Nephron progenitor cell (in vitro differentiated cells): ENCODE measurements around the gene PDZD2.
"Not testable (repeated sequence)": the region's sequence is repeated elsewhere in the genome, so short reads cannot be mapped to it uniquely, and the experiment has no call there.

Source experiments
- DNase-seq: peaks from one replicate; pipeline ENCODE4 v3.0.0; 2021
- H3K27ac Mint-ChIP-seq: 2 replicates; pipeline ENCODE4 v1.8.0; 2021; ENCODE audit warnings: mild to moderate bottlenecking, moderate library complexity, mixed read lengths
- H3K27me3 Mint-ChIP-seq: 2 replicates; pipeline ENCODE4 v1.8.0; 2021; ENCODE audit warnings: mild to moderate bottlenecking, low read depth, mixed read lengths; ENCODE audit not compliant: poor library complexity
- H3K36me3 Mint-ChIP-seq: 2 replicates; pipeline ENCODE4 v1.8.0; 2021; ENCODE audit warnings: low read depth, mixed read lengths
- H3K4me1 Mint-ChIP-seq: 2 replicates; pipeline ENCODE4 v1.8.0; 2021; ENCODE audit warnings: mixed read lengths
- H3K4me3 Mint-ChIP-seq: 2 replicates; pipeline ENCODE4 v1.8.0; 2021; ENCODE audit warnings: mild to moderate bottlenecking, moderate library complexity, mixed read lengths
- H3K9me3 Mint-ChIP-seq: 2 replicates; pipeline ENCODE4 v1.8.0; 2021; ENCODE audit warnings: mild to moderate bottlenecking, moderate library complexity, mixed read lengths
- CTCF ChIP-seq: fragments of 200-600 bp; sonication (generic); IDR thresholded peaks from 2 replicates; pipeline ENCODE4 v1.5.0; 2021; ENCODE audit warnings: antibody characterized with exemption

PDZD2 gene

GRCh38 chr5:31758803-31759425 lies 120.0 kb downstream of the PDZD2 start:
- Mint-ChIP-seq H3K4me1 (peaks cover 53% of the 10 kb centered on the region), H3K36me3 (no peaks in the 10 kb centered on the region), H3K27ac (peak overlapping the region; percentile 63), H3K9me3 (no peaks in the 10 kb centered on the region), H3K27me3 (peaks cover 14% of the 10 kb centered on the region), H3K4me3 (no peak overlapping the region)
- TF ChIP-seq CTCF: no peak
- DNase-seq: no peak

- Mint-ChIP-seq H3K9me3 (no peaks in the 10 kb centered on the region), H3K36me3 (no peaks in the 10 kb centered on the region)
- no peak for DNase-seq
These were observed 121.0 kb downstream of the PDZD2 start for GRCh38 chr5:31759925-31760324.

GRCh38 chr5:31761877-31762276 lies 122.9 kb downstream of the PDZD2 start:
- Mint-ChIP-seq H3K36me3 (no peaks in the 10 kb centered on the region), H3K4me1 (peaks cover 29% of the 10 kb centered on the region), H3K4me3 (no peak overlapping the region), H3K9me3 (no peaks in the 10 kb centered on the region), H3K27ac (no peak overlapping the region), H3K27me3 (peaks cover 15% of the 10 kb centered on the region)
- TF ChIP-seq CTCF: no peak
- no peak for DNase-seq

More at GRCh38 chr5:31759925-31760324, 121.0 kb downstream of the PDZD2 start:
- no peak overlapping the region for H3K4me3 Mint-ChIP-seq
- H3K27me3 Mint-ChIP-seq: peaks cover 14% of the 10 kb centered on the region
- peaks cover 43% of the 10 kb centered on the region for H3K4me1 Mint-ChIP-seq
- TF ChIP-seq CTCF: no peak
- no peak overlapping the region for H3K27ac Mint-ChIP-seq

- Mint-ChIP-seq H3K27me3 (peaks cover 19% of the 10 kb centered on the region), H3K4me3 (no peak overlapping the region), H3K4me1 (peaks cover 20% of the 10 kb centered on the region), H3K27ac (no peak overlapping the region), H3K9me3 (no peaks in the 10 kb centered on the region), H3K36me3 (no peaks in the 10 kb centered on the region)
- DNase-seq: no peak
- no peak for TF ChIP-seq CTCF
These were observed 124.5 kb downstream of the PDZD2 start for GRCh38 chr5:31763424-31763823.

- DNase-seq, H3K4me3 Mint-ChIP-seq, H3K9me3 Mint-ChIP-seq, H3K27ac Mint-ChIP-seq, H3K36me3 Mint-ChIP-seq: not testable (repeated sequence)
- peaks cover 11% of the 10 kb centered on the region for H3K4me1 Mint-ChIP-seq
- peaks cover 21% of the 10 kb centered on the region for H3K27me3 Mint-ChIP-seq
These were observed 125.8 kb downstream of the PDZD2 start for GRCh38 chr5:31764687-31765086.

GRCh38 chr5:31767335-31768031 lies 128.6 kb downstream of the PDZD2 start:
- no peak for DNase-seq
- H3K4me3 Mint-ChIP-seq: no peak overlapping the region
- peaks cover 19% of the 10 kb centered on the region for H3K27me3 Mint-ChIP-seq
- no peak for TF ChIP-seq CTCF
- no peaks in the 10 kb centered on the region for H3K36me3 Mint-ChIP-seq
- H3K4me1 Mint-ChIP-seq: peaks cover 20% of the 10 kb centered on the region
- H3K9me3 Mint-ChIP-seq: peaks cover 4% of the 10 kb centered on the region
- H3K27ac Mint-ChIP-seq: no peak overlapping the region
